K562 (cell line): ENCODE results near the gene C6orf163. TPM values are rescaled to one million over a fixed set of nuclear protein-coding genes. Genes with fewer than 3 reads are reported as not detected.
A peak's percentile ranks its signal among the peaks of the same experiment; 100 is the strongest.

ENCODE experiments used
- ARID1B ChIP-seq: fragments of 450-650 bp; IDR thresholded peaks from 2 replicates; pipeline ENCODE4 v1.6.1; 2016; ENCODE audit warnings: antibody characterized with exemption, mild to moderate bottlenecking, inconsistent platforms
- ARNT ChIP-seq, 2 experiments: fragments of 450-650 bp; IDR thresholded peaks; 2 replicates each; pipeline ENCODE4 v1.6.1; 2016; ENCODE audit warnings: mild to moderate bottlenecking in 1 of 2
- CEBPG ChIP-seq, 3 experiments: fragments of 200-800 bp in 1 of 3; sonication (Bioruptor generic) in 1 of 3; sonication (generic) in 1 of 3; formaldehyde crosslinking in 1 of 3; IDR thresholded peaks in 2 of 3; conservative IDR thresholded peaks in 1 of 3; 2 replicates each; pipeline versions ENCODE4 v1.6.1 to v1.8.0; 2016 to 2022; ENCODE audit warnings: missing compliant biosample characterization in 2 of 3, missing genetic modification characterization in 2 of 3, mild to moderate bottlenecking in 1 of 3, missing genetic modification reagents in 1 of 3
- ELF2 ChIP-seq: fragments of 250-450 bp; sonication (Bioruptor Pico); IDR thresholded peaks from 2 replicates; pipeline ENCODE4 v1.5.0; 2021; ENCODE audit warnings: mild to moderate bottlenecking
- FOXP1 ChIP-seq: sonication (generic); formaldehyde crosslinking; IDR thresholded peaks from 2 replicates; pipeline ENCODE4 v1.8.0; 2022; ENCODE audit warnings: mild to moderate bottlenecking, missing genetic modification reagents
- HDAC2 ChIP-seq: fragments of 450-650 bp; IDR thresholded peaks from 2 replicates; pipeline ENCODE4 v1.6.1; 2016; ENCODE audit warnings: mild to moderate bottlenecking
- KAT2B ChIP-seq: IDR thresholded peaks from one replicate; pipeline ENCODE4 v1.6.1; 2012; ENCODE audit warnings: low read depth, mild to moderate bottlenecking, control low read depth, inconsistent platforms, low read length, moderate library complexity
- MTA2 ChIP-seq: fragments of 450-650 bp; IDR thresholded peaks from 2 replicates; pipeline ENCODE4 v1.6.1; 2016; ENCODE audit warnings: low read depth
- RBM39 ChIP-seq: fragments of 200-400 bp; formaldehyde crosslinking; optimal IDR thresholded peaks from 2 replicates; pipeline ENCODE3; 2018; ENCODE audit warnings: low read depth, low read length
- RCOR1 ChIP-seq, 2 experiments: IDR thresholded peaks; 2 replicates each; pipeline ENCODE4 v1.6.1; 2012; ENCODE audit warnings: low read depth in 2 of 2, low read length in 2 of 2, borderline replicate concordance in 1 of 2, improper control_type of control experiment in 1 of 2
- SMARCA5 ChIP-seq: fragments of 450-650 bp; IDR thresholded peaks from 2 replicates; pipeline ENCODE4 v1.6.1; 2016
- SP2 ChIP-seq: IDR thresholded peaks from 2 replicates; pipeline ENCODE4 v1.6.1; 2011; ENCODE audit warnings: mild to moderate bottlenecking, low read depth, low read length, moderate library complexity; ENCODE audit not compliant: poor library complexity, severe bottlenecking; ENCODE audit errors: extremely low read depth
- ZBTB8A ChIP-seq: fragments of 450-650 bp; IDR thresholded peaks from 2 replicates; pipeline ENCODE4 v1.6.1; 2018; ENCODE audit warnings: mild to moderate bottlenecking, moderate library complexity; ENCODE audit not compliant: partially characterized antibody
- ZNF354B ChIP-seq: fragments of 250-450 bp; sonication (Bioruptor Pico); IDR thresholded peaks from 2 replicates; pipeline ENCODE4 v1.4.0; 2020
- polyA plus RNA-seq, 8 experiments: library from polyadenylated mRNA; depleted of rRNA in 4 of 8; stranded (reverse) in 5 of 8; unstranded in 3 of 8; fragments of >200 nt; fragmentation: Nextera tagmentation in 2 of 8; fragmentation: Illumina TruSeq in 1 of 8; extraction: Ambion mirVana in 2 of 8; extraction: Trizol in 1 of 8; gene quantifications; 2 replicates each; pipeline versions ENCODE4 v1.2.1 to v1.2.3, GENCODE V29; 2011 to 2014; ENCODE audit warnings: inconsistent platforms in 1 of 8, missing spikeins in 1 of 8
- total RNA-seq, 7 experiments: library from RNA; depleted of rRNA in 6 of 7; stranded (reverse); fragments of >200 nt in 6 of 7; fragmentation: Illumina TruSeq in 2 of 7; extraction: Trizol in 2 of 7; gene quantifications; 2 replicates each; pipeline versions ENCODE4 v1.2.1 to v1.2.3, GENCODE V29; 2011 to 2021; ENCODE audit warnings: low replicate concordance in 1 of 7
- TF ChIP-seq, protein P1 (sequence below), 2 experiments: fragments of 450-650 bp; formaldehyde crosslinking in 1 of 2; IDR thresholded peaks; 2 replicates each; pipeline versions ENCODE4 v1.4.0 to v1.6.1; 2014 to 2020; ENCODE audit warnings: mild to moderate bottlenecking in 2 of 2, borderline replicate concordance in 1 of 2, low read depth in 1 of 2
- TF ChIP-seq, protein P2 (sequence below): fragments of 250-450 bp; sonication (Bioruptor Pico); IDR thresholded peaks from 2 replicates; pipeline ENCODE4 v1.5.0; 2022; ENCODE audit warnings: mild to moderate bottlenecking

C6orf163 gene
- total and polyA plus RNA-seq, 9 of the 15 experiments (the other 6 are each of a cell fraction or from before 2014, with no cell fraction given), result 0.67 to 4.7 (median 1.5) TPM

DNA sequence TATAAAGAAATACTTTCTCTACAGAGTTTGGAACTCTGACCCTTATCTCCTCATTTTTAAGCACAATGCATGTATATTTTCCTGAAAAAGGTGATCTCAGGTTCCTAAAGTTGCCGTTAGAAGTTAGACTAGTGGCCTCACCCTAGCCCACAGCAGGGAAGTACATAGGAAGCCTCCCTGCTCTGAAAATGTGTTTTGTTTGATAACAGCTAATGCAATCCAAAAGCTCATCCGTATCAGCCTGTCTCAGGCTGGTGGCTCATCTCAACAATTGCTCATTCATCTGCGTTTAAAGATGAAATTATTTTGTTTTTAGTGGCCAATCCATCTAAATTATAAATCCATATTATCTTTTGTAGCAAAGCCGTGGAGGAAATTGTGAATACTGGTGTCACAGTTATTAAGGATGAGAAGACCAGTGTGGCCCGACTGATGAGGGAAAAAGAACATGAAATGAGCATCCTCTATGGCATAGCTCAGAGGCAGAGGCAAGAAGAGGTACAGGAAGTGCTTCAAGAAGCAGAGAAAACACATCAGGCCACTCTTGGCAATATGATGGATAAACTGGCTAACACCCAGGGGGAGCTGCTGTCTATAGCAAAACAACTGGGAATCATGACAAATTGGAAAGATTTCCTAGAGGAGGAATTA, 20.1 kb downstream of the C6orf163 start (continued):
- TF ChIP-seq SP2 (no peak), RBM39 (no peak), SMARCA5 (no peak), FOXP1 (no peak), HDAC2 (peak; percentile 76; the same call in 1 of the 2 replicates), RCOR1 (IDR thresholded peaks at IDR 0.05; ENCODE audit: borderline replicate concordance in 1 of 2, low read depth in 2 of 2, low read length in 2 of 2) (peak; percentile 13 to 76; a peak in 3 of 4 replicates), ARID1B (peak; percentile 97), ELF2 (no peak), ZNF354B (CRISPR knock-in tag) (no peak), CEBPG (CRISPR knock-in tag; IDR thresholded peaks at IDR 0.05) (peak; percentile 38; the same call in 1 of the 2 replicates), CEBPG (tag; conservative IDR thresholded peaks at IDR 0.05 in 1 of 2, IDR thresholded peaks at IDR 0.05 in 1 of 2) (no peak; a peak in 1 of 4 replicates), ZBTB8A (no peak), MTA2 (peak; percentile 87), ARNT (IDR thresholded peaks at IDR 0.05) (0 out of 4 replicates have a peak, but pooled peaks of 1 of the 2 experiments have one; percentile 18), KAT2B (no peak)
- TF ChIP-seq, protein P1, sequence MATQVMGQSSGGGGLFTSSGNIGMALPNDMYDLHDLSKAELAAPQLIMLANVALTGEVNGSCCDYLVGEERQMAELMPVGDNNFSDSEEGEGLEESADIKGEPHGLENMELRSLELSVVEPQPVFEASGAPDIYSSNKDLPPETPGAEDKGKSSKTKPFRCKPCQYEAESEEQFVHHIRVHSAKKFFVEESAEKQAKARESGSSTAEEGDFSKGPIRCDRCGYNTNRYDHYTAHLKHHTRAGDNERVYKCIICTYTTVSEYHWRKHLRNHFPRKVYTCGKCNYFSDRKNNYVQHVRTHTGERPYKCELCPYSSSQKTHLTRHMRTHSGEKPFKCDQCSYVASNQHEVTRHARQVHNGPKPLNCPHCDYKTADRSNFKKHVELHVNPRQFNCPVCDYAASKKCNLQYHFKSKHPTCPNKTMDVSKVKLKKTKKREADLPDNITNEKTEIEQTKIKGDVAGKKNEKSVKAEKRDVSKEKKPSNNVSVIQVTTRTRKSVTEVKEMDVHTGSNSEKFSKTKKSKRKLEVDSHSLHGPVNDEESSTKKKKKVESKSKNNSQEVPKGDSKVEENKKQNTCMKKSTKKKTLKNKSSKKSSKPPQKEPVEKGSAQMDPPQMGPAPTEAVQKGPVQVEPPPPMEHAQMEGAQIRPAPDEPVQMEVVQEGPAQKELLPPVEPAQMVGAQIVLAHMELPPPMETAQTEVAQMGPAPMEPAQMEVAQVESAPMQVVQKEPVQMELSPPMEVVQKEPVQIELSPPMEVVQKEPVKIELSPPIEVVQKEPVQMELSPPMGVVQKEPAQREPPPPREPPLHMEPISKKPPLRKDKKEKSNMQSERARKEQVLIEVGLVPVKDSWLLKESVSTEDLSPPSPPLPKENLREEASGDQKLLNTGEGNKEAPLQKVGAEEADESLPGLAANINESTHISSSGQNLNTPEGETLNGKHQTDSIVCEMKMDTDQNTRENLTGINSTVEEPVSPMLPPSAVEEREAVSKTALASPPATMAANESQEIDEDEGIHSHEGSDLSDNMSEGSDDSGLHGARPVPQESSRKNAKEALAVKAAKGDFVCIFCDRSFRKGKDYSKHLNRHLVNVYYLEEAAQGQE (IDR thresholded peaks at IDR 0.05; ENCODE audit: borderline replicate concordance), result no peak
- TF ChIP-seq, protein P1 (CRISPR knock-in tag; IDR thresholded peaks at IDR 0.05; ENCODE audit: low read depth), result no peak
- TF ChIP-seq, protein P2, sequence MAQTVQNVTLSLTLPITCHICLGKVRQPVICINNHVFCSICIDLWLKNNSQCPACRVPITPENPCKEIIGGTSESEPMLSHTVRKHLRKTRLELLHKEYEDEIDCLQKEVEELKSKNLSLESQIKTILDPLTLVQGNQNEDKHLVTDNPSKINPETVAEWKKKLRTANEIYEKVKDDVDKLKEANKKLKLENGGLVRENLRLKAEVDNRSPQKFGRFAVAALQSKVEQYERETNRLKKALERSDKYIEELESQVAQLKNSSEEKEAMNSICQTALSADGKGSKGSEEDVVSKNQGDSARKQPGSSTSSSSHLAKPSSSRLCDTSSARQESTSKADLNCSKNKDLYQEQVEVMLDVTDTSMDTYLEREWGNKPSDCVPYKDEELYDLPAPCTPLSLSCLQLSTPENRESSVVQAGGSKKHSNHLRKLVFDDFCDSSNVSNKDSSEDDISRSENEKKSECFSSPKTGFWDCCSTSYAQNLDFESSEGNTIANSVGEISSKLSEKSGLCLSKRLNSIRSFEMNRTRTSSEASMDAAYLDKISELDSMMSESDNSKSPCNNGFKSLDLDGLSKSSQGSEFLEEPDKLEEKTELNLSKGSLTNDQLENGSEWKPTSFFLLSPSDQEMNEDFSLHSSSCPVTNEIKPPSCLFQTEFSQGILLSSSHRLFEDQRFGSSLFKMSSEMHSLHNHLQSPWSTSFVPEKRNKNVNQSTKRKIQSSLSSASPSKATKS, result no peak
